ENCODE measurements around the gene HDAC1. TPM values are rescaled to one million over a fixed set of nuclear protein-coding genes. Genes with fewer than 3 reads are reported as not detected.

The HDAC1 gene
- total and polyA plus RNA-seq, 10 of the 15 experiments (the other 5 are each of a cell fraction or from before 2014, with no cell fraction given), result 147 to 331 (median 168) TPM

GRCh38 chr1:32247983-32248889 is 43.6 kb upstream of the HDAC1 start (continued):
- TF ChIP-seq, protein P1, sequence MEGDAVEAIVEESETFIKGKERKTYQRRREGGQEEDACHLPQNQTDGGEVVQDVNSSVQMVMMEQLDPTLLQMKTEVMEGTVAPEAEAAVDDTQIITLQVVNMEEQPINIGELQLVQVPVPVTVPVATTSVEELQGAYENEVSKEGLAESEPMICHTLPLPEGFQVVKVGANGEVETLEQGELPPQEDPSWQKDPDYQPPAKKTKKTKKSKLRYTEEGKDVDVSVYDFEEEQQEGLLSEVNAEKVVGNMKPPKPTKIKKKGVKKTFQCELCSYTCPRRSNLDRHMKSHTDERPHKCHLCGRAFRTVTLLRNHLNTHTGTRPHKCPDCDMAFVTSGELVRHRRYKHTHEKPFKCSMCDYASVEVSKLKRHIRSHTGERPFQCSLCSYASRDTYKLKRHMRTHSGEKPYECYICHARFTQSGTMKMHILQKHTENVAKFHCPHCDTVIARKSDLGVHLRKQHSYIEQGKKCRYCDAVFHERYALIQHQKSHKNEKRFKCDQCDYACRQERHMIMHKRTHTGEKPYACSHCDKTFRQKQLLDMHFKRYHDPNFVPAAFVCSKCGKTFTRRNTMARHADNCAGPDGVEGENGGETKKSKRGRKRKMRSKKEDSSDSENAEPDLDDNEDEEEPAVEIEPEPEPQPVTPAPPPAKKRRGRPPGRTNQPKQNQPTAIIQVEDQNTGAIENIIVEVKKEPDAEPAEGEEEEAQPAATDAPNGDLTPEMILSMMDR (IDR thresholded peaks at IDR 0.05 in 2 of 3, conservative IDR thresholded peaks at IDR 0.05 in 1 of 3; ENCODE audit: control insufficient read depth in 2 of 3, extremely low read depth in 1 of 3, insufficient read depth in 1 of 3, low read depth in 3 of 3, low read length in 3 of 3), result peak; percentile 89 to 99 (median 96)
- TF ChIP-seq ZNF24 (IDR thresholded peaks at IDR 0.05), result no peak
- 0 out of 2 replicates have a peak, but pooled peaks have one; percentile 30 for TF ChIP-seq LARP7 (IDR thresholded peaks at IDR 0.05)
- no peak for TF ChIP-seq SPI1 (IDR thresholded peaks at IDR 0.05; ENCODE audit: borderline replicate concordance, insufficient read depth, low read depth, low read length)
- no peak for TF ChIP-seq HDAC6 (IDR thresholded peaks at IDR 0.05; ENCODE audit: unreplicated experiment)
- TF ChIP-seq NRF1 (conservative IDR thresholded peaks at IDR 0.05; ENCODE audit: low read depth, low read length), result 0 out of 2 replicates have a peak, but pooled peaks have one; percentile 14
- TF ChIP-seq BACH1 (IDR thresholded peaks at IDR 0.05; ENCODE audit: borderline replicate concordance), result peak; percentile 34; the same call in 1 of the 2 replicates
- TF ChIP-seq PML (IDR thresholded peaks at IDR 0.05; ENCODE audit: low read length), result no peak

Data from GM12878 (cell line).